Suprapubic skin (tissue), 4 donors: Measurements from ENCODE around the gene C6orf120. TPM values are rescaled to one million over a fixed set of nuclear protein-coding genes. Genes with fewer than 3 reads are reported as not detected.

Source experiments
- DNase-seq, 2 donors: peaks; one replicate each; pipeline ENCODE4 v3.0.0-alpha.2; 2019; ENCODE audit warnings: low spot score in 2 of 2
- H3K27ac ChIP-seq: fragments of 200-600 bp; sonication (generic); one replicate; pipeline ENCODE4 v1.5.1; 2019
- H3K27me3 ChIP-seq: fragments of 200-600 bp; sonication (generic); one replicate; pipeline ENCODE4 v1.5.1; 2019
- H3K36me3 ChIP-seq: fragments of 200-600 bp; sonication (generic); one replicate; pipeline ENCODE4 v1.5.1; 2019
- H3K4me1 ChIP-seq: fragments of 200-600 bp; sonication (generic); one replicate; pipeline ENCODE4 v1.5.1; 2019
- H3K4me3 ChIP-seq: fragments of 200-600 bp; sonication (generic); one replicate; pipeline ENCODE4 v1.5.1; 2019; ENCODE audit warnings: mild to moderate bottlenecking
- H3K9me3 ChIP-seq: fragments of 200-600 bp; sonication (generic); one replicate; pipeline ENCODE4 v1.5.1; 2019
- CTCF ChIP-seq, 2 donors: fragments of 200-600 bp in 1 of 2; fragments of 450-650 bp in 1 of 2; sonication (generic) in 1 of 2; IDR thresholded peaks; one replicate each; pipeline ENCODE4 v1.5.1; 2016 to 2019; ENCODE audit warnings: antibody characterized with exemption in 2 of 2, mild to moderate bottlenecking in 1 of 2, moderate library complexity in 1 of 2
- EP300 ChIP-seq: sonication (generic); formaldehyde crosslinking; IDR thresholded peaks from one replicate; pipeline ENCODE4 v1.6.1; 2017; ENCODE audit warnings: antibody characterized with exemption
- POLR2A ChIP-seq, 2 donors: fragments of 450-650 bp; IDR thresholded peaks; one replicate each; pipeline ENCODE4 v1.6.1; 2017; ENCODE audit warnings: antibody characterized with exemption in 2 of 2, mild to moderate bottlenecking in 2 of 2, moderate library complexity in 2 of 2
- POLR2AphosphoS5 ChIP-seq, 3 donors: sonication (generic); formaldehyde crosslinking; IDR thresholded peaks; one replicate each; pipeline ENCODE4 v1.6.1; 2017; ENCODE audit warnings: antibody characterized with exemption in 3 of 3
- WGBS: methylation state at CpG from one replicate; pipeline ENCODE4 v1.1.5; 2018; 5-methylcytosine and 5-hydroxymethylcytosine counted together
- total RNA-seq, 4 donors: library from RNA; depleted of rRNA; stranded (reverse); fragments of >200 nt; gene quantifications; one replicate each; pipeline ENCODE4 v1.1.0, GENCODE V29; 2016

The C6orf120 gene
- total RNA-seq, 4 donors from 2014 or later = 19.4 to 23.1 (median 20.1) TPM

DNA sequence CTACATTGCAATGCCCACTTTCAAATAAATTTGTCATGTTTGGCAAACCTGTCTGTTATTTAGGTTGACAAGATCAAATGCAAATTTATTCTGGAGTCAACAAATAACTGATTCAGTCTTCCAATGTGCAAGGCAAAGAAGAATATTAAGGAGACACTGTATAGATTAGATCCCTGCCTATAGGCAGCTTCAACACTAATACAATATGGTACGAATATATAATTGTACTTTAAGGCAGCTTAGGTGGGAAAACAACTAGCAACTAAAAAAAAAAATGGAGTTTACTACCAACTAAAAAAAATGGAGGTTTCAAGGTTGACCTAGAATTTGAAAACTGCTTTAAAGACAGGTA is 24.1 kb downstream of the C6orf120 start:
- no peak overlapping the region for H3K27ac ChIP-seq
- 91% methylated on average over 1 of the region's 1 CpG for WGBS

DNA sequence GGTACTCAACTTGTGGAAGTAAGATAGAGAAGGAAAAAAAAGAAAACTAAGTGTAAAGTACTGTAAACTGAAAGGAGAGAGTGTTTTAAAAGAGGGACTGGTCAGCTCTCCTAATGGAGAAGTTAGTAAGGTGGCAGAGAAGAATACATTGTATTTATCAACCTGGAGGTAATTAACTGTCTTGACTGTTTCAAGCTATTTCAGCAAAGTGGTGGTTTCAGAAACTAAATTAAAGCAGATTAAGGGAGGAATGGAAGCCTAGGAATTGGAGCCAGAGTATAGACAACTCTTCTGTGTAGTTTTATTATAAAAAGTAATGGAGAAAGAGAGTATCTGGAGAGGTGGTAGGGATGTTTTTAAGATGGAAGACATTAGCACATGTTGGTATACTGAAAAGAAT is 25.0 kb downstream of the C6orf120 start:
- Histone ChIP-seq H3K27me3 (no peaks in the 10 kb centered on the region), H3K36me3 (no peaks in the 10 kb centered on the region), H3K4me1 (peaks cover 18% of the 10 kb centered on the region), H3K4me3 (no peak overlapping the region), H3K9me3 (no peaks in the 10 kb centered on the region), H3K27ac (no peak overlapping the region)
- DNase-seq = no peak
- TF ChIP-seq EP300 (no peak), CTCF (IDR thresholded peaks at IDR 0.05) (no peak), POLR2A (IDR thresholded peaks at IDR 0.05) (no peak), POLR2AphosphoS5 (IDR thresholded peaks at IDR 0.05) (no peak)

More for the DNA sequence above, 24.1 kb downstream of the C6orf120 start:
- DNase-seq = no peak
- Histone ChIP-seq H3K27me3 (no peaks in the 10 kb centered on the region), H3K4me1 (peaks cover 27% of the 10 kb centered on the region), H3K9me3 (no peaks in the 10 kb centered on the region), H3K4me3 (no peak overlapping the region), H3K36me3 (no peaks in the 10 kb centered on the region)
- TF ChIP-seq CTCF (IDR thresholded peaks at IDR 0.05) = no peak
- TF ChIP-seq POLR2A (IDR thresholded peaks at IDR 0.05) = no peak
- TF ChIP-seq EP300 = no peak
- TF ChIP-seq POLR2AphosphoS5 (IDR thresholded peaks at IDR 0.05) = no peak

GRCh38 chr6:169729961-169730360 is 28.0 kb downstream of the C6orf120 start:
- TF ChIP-seq EP300 = no peak
- TF ChIP-seq POLR2AphosphoS5 (IDR thresholded peaks at IDR 0.05) = no peak
- no peak for TF ChIP-seq POLR2A (IDR thresholded peaks at IDR 0.05)
- TF ChIP-seq CTCF (IDR thresholded peaks at IDR 0.05) = no peak
- Histone ChIP-seq H3K4me1 (peaks cover 5% of the 10 kb centered on the region), H3K36me3 (no peaks in the 10 kb centered on the region), H3K27me3 (no peaks in the 10 kb centered on the region), H3K9me3 (no peaks in the 10 kb centered on the region), H3K27ac (no peak overlapping the region), H3K4me3 (no peak overlapping the region)
- no peak for DNase-seq

- WGBS = 47% methylated on average over 6 of the region's 9 CpGs
- no peak overlapping the region for H3K27ac ChIP-seq
- no peaks in the 10 kb centered on the region for H3K27me3 ChIP-seq
- H3K9me3 ChIP-seq = no peaks in the 10 kb centered on the region
- no peak overlapping the region for H3K4me3 ChIP-seq
- no peak for TF ChIP-seq POLR2AphosphoS5 (IDR thresholded peaks at IDR 0.05)
- TF ChIP-seq POLR2A (IDR thresholded peaks at IDR 0.05) = no peak
- no peak for TF ChIP-seq EP300
- no peak for DNase-seq
- no peaks in the 10 kb centered on the region for H3K4me1 ChIP-seq
- H3K36me3 ChIP-seq = no peaks in the 10 kb centered on the region
These were observed 36.5 kb downstream of the C6orf120 start for GRCh38 chr6:169738204-169738975.

DNA sequence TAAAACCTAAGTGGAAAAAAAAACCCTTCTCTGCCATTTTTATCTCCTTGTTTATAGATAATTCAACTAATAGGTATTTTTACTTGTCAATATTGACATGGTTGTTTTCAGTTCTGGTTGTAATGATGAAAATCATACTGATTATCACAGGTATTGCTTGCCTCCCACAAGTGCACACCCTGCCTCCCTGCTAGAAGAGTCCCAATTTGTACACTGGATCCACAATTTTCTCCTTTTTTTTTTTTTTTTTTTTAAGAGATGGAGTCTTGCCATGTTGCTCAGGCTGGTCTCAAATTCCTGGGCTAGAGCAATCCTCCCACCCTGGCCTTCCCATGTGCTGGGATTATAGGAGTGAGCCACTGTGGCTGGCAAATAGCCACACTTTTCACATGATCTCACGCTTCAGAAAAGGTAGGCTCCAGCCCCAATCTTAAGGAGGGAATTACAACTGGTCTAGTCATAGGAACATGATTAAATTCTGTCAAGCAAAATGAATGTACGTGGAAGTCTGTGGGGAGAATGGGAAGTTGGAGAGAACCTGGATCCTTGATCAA is 37.1 kb downstream of the C6orf120 start:
- WGBS = 83% methylated on average over 2 of the region's 2 CpGs
- H3K27ac ChIP-seq = no peak overlapping the region
- H3K27me3 ChIP-seq = no peaks in the 10 kb centered on the region
- TF ChIP-seq EP300 (no peak), CTCF (IDR thresholded peaks at IDR 0.05) (no peak), POLR2A (IDR thresholded peaks at IDR 0.05) (no peak), POLR2AphosphoS5 (IDR thresholded peaks at IDR 0.05) (no peak)
- DNase-seq = no peak
- no peaks in the 10 kb centered on the region for H3K4me1 ChIP-seq
- H3K9me3 ChIP-seq = no peaks in the 10 kb centered on the region
- no peaks in the 10 kb centered on the region for H3K36me3 ChIP-seq
- H3K4me3 ChIP-seq = no peak overlapping the region
